A549 treated with dexamethasone at 1 μM for 4 hours (cell line): ENCODE data around the gene CD180. TPM values are rescaled to one million over a fixed set of nuclear protein-coding genes. Genes with fewer than 3 reads are reported as not detected.

Source experiments
- total RNA-seq: library from RNA; stranded (reverse); fragments of 200-300 nt; extraction: Qiagen RNA extraction; gene quantifications from 5 replicates; pipeline ENCODE4 v1.2.3, GENCODE V29; 2022

Gene CD180
- not detected in 5 replicates for total RNA-seq

DNA sequence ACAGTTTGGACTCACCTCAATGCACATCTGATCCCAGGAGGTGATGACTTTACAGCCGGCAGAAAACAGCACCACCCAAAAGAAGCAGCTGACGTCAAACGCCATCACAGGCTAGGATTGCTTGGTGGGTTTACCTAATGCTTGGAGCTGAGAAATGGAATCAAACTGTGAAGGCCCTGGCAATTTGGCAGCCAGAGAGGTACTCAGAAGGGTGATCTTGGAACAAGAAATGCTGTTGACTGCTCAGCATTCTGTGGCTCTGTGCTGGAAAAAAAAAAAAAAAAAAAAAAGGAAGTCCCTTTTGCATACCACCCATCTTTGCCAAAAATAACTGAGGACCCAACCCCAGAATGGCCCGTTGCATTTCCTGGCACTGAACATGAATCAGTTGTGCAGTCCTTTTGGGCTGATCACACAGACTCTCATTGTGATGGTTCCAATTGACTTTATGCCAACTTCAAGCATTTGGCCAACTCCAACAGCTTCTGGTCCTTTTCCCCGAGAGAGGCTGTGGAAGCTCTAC is at the start of gene CD180:
TSS of gene CD180 (minus strand) at position 263 of the 523 bp plus-strand sequence. CDS start at position 105, 158 bp downstream.

